Measurements from ENCODE around the gene RSRC2.

Gene RSRC2

DNA sequence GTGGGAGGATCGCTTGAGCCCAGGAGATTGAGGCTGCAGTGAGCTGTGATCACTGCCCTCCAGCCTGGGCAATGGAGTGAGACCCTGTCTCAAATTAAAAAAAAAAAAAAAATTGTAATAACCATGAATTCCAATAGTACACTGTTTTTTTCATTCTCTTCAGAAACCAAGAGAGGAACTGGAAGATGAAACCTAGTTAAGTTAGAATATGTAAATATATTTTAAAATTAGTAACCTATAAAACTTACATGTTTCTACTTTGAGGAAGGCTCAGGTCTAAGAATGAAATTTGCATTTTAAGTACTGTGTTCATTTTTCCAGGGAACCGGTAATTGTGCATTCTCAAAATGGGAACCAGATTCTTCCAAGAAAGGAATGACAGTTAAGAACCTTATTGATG is 19.1 kb upstream of the RSRC2 start:
- no peak for DNase-seq (ENCODE audit: insufficient read length, low spot score)
- TF ChIP-seq SPI1 (IDR thresholded peaks at IDR 0.05; ENCODE audit: low read depth, low read length) (peak; percentile 61; the same call in 1 of the 2 replicates), TAF1 (IDR thresholded peaks at IDR 0.05; ENCODE audit: low read depth, low read length) (no peak)
- FAIRE-seq = no peak

- FAIRE-seq = no peak
- TF ChIP-seq SPI1 (IDR thresholded peaks at IDR 0.05; ENCODE audit: low read depth, low read length) (no peak), TAF1 (IDR thresholded peaks at IDR 0.05; ENCODE audit: low read depth, low read length) (no peak), POLR2AphosphoS5 (IDR thresholded peaks at IDR 0.05; ENCODE audit: low read depth, low read length) (no peak), POU2F2 (IDR thresholded peaks at IDR 0.05; ENCODE audit: low read depth, low read length) (no peak)
Measured at GRCh38 chr12:122544537-122544936, 17.8 kb upstream of the RSRC2 start.

GRCh38 chr12:122538496-122538895 is 11.8 kb upstream of the RSRC2 start:
- no peak for FAIRE-seq

More at GRCh38 chr12:122544537-122544936, 17.8 kb upstream of the RSRC2 start:
- no peak for DNase-seq (ENCODE audit: insufficient read length, low spot score)

DNA sequence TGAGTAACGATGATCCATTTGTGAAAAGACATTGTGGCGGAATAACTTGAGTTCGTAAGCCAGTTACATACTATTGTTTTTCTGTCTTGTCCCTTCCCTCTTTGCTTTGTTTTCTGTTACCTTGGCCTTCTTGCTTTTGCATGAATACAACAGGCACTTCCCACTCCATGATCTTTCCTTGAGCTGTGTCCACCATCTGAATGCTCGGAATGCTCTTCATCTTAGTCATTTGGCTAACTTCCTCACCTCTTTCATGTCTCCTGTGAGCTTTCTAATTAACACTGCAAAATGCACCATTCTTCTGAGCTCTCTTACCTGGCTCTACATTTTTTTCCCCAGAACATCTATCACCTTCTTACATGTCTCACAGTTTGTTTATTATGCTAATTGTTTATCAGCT is 10.3 kb upstream of the RSRC2 start:
- TF ChIP-seq PAX5 (IDR thresholded peaks at IDR 0.05; ENCODE audit: insufficient read depth, low read length, severe bottlenecking) = no peak
- TF ChIP-seq TAF1 (IDR thresholded peaks at IDR 0.05; ENCODE audit: low read depth, low read length) = no peak
- no peak for TF ChIP-seq POLR2AphosphoS5 (IDR thresholded peaks at IDR 0.05; ENCODE audit: low read depth, low read length)
- TF ChIP-seq SPI1 (IDR thresholded peaks at IDR 0.05; ENCODE audit: low read depth, low read length) = no peak
- no peak for TF ChIP-seq POU2F2 (IDR thresholded peaks at IDR 0.05; ENCODE audit: low read depth, low read length)
- TF ChIP-seq POLR2A (IDR thresholded peaks at IDR 0.05; ENCODE audit: low read depth, low read length) = no peak
- FAIRE-seq = no peak
- DNase-seq (ENCODE audit: insufficient read length, low spot score) = no peak

More at GRCh38 chr12:122538496-122538895, 11.8 kb upstream of the RSRC2 start:
- TF ChIP-seq POU2F2 (IDR thresholded peaks at IDR 0.05; ENCODE audit: low read depth, low read length) (no peak), TAF1 (IDR thresholded peaks at IDR 0.05; ENCODE audit: low read depth, low read length) (no peak), POLR2AphosphoS5 (IDR thresholded peaks at IDR 0.05; ENCODE audit: low read depth, low read length) (no peak), PAX5 (IDR thresholded peaks at IDR 0.05; ENCODE audit: insufficient read depth, low read length, severe bottlenecking) (no peak), SPI1 (IDR thresholded peaks at IDR 0.05; ENCODE audit: low read depth, low read length) (no peak), POLR2A (IDR thresholded peaks at IDR 0.05; ENCODE audit: low read depth, low read length) (no peak)
- no peak for DNase-seq (ENCODE audit: insufficient read length, low spot score)

DNA sequence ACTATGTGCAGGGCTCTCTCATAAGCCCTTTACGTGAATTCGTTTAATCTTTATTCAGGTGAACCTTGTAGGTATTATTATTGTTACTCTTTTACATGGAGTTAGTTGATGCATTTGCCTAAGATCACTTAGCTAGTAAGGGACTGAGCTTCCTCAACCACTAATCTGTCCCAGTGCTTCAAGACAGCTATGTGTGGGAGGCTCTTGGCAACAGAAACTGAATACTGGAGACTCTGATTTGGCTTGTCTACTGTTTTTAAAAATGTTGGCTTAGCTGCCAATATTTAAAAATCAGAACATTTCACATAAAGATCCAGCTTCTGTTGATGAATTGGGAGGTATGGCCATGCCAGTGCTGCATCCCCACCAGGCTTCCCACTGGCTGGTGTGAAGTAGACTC is 7.1 kb upstream of the RSRC2 start:
- FAIRE-seq = no peak
- TF ChIP-seq SPI1 (IDR thresholded peaks at IDR 0.05; ENCODE audit: low read depth, low read length) = no peak
- TF ChIP-seq POLR2A (IDR thresholded peaks at IDR 0.05; ENCODE audit: low read depth, low read length) = no peak
- no peak for TF ChIP-seq POLR2AphosphoS5 (IDR thresholded peaks at IDR 0.05; ENCODE audit: low read depth, low read length)
- TF ChIP-seq POU2F2 (IDR thresholded peaks at IDR 0.05; ENCODE audit: low read depth, low read length) = no peak
- TF ChIP-seq TAF1 (IDR thresholded peaks at IDR 0.05; ENCODE audit: low read depth, low read length) = no peak
- no peak for TF ChIP-seq PAX5 (IDR thresholded peaks at IDR 0.05; ENCODE audit: insufficient read depth, low read length, severe bottlenecking)
- DNase-seq (ENCODE audit: insufficient read length, low spot score) = no peak

GRCh38 chr12:122528992-122529391 is 2.3 kb upstream of the RSRC2 start:
- FAIRE-seq = no peak
- no peak for DNase-seq (ENCODE audit: insufficient read length, low spot score)
- no peak for TF ChIP-seq POU2F2 (IDR thresholded peaks at IDR 0.05; ENCODE audit: low read depth, low read length)
- TF ChIP-seq POLR2A (IDR thresholded peaks at IDR 0.05; ENCODE audit: low read depth, low read length) = no peak
- no peak for TF ChIP-seq TAF1 (IDR thresholded peaks at IDR 0.05; ENCODE audit: low read depth, low read length)
- TF ChIP-seq PAX5 (IDR thresholded peaks at IDR 0.05; ENCODE audit: insufficient read depth, low read length, severe bottlenecking) = no peak
- peak; percentile 88 for TF ChIP-seq SPI1 (IDR thresholded peaks at IDR 0.05; ENCODE audit: low read depth, low read length)

DNA sequence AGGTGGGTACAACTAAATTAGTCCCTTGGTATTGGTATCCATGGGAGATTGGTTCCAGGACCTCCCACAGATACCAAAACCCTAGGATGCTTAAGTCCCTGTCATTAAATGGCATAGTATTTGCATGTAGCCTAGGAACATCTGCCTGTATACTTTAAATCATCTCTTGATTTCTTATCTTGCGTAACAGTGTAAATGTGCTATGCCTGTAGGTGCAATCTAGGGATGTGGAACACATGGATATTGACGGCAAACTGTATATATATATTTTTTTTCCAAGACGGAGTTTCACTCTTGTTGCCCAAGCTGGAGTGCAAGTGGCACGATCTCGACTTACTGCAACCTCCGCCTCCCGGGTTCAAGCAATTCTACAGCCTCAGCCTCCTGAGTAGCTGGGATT is 1.8 kb upstream of the RSRC2 start:
- no peak for DNase-seq (ENCODE audit: insufficient read length, low spot score)
- no peak for FAIRE-seq
- no peak for TF ChIP-seq PAX5 (IDR thresholded peaks at IDR 0.05; ENCODE audit: insufficient read depth, low read length, severe bottlenecking)
- no peak for TF ChIP-seq POLR2AphosphoS5 (IDR thresholded peaks at IDR 0.05; ENCODE audit: low read depth, low read length)
- no peak for TF ChIP-seq TAF1 (IDR thresholded peaks at IDR 0.05; ENCODE audit: low read depth, low read length)
- no peak for TF ChIP-seq POU2F2 (IDR thresholded peaks at IDR 0.05; ENCODE audit: low read depth, low read length)
- TF ChIP-seq POLR2A (IDR thresholded peaks at IDR 0.05; ENCODE audit: low read depth, low read length) = no peak
- no peak for TF ChIP-seq SPI1 (IDR thresholded peaks at IDR 0.05; ENCODE audit: low read depth, low read length)

GRCh38 chr12:122527478-122527944 is 775 bp upstream of the RSRC2 start:
- FAIRE-seq (no peak), DNase-seq (ENCODE audit: insufficient read length, low spot score) (no peak)
- TF ChIP-seq POLR2A (IDR thresholded peaks at IDR 0.05; ENCODE audit: low read depth, low read length) = peak; percentile 11
- no peak for TF ChIP-seq POU2F2 (IDR thresholded peaks at IDR 0.05; ENCODE audit: low read depth, low read length)

DNA sequence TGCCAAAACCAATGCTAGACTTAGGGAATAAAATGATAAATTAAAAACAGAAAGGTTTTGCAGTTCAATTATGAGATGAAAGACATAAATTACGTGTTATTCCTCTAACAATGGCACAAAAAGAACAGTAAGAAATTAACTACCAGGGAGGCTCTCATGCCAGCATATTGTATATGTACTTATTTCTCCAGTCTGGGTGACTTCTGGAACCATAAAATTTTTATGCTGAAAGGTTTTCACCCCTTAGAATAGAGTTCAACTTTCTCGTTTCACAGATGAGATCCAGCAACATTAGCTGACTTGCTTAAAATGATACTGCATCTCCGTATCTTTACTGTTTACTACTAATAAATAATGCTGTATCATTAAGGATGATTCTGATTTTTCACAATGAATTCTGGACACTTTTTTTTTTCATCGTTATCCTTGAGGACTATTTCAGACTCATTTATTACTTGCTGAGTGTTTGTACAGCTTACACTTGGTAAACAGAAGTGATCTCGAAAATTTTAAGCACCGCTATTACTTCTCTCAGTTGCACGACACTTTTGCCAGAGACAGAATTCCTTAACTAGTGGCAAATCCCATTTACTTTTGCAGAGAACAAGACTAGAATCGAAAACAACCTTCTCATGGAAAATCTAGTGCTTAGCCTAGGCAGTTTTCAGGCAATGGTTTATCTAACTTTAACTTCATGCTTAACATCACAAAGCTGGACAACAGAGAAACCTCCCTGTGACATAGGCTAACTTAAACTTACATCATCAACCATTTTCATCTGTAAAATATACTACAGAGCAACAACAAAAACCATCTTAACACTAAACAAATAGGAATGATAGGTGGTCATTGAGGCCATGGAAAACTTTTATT is 2.7 kb downstream of the RSRC2 start:
- no peak for DNase-seq (ENCODE audit: insufficient read length, low spot score)

GRCh38 chr12:122523280-122523679 is 3.5 kb downstream of the RSRC2 start:
- DNase-seq (ENCODE audit: insufficient read length, low spot score) (no peak), FAIRE-seq (no peak)
- no peak for TF ChIP-seq SPI1 (IDR thresholded peaks at IDR 0.05; ENCODE audit: low read depth, low read length)
- peak; percentile 29; the same call in 1 of the 2 replicates for TF ChIP-seq POLR2AphosphoS5 (IDR thresholded peaks at IDR 0.05; ENCODE audit: low read depth, low read length)
- no peak for TF ChIP-seq PAX5 (IDR thresholded peaks at IDR 0.05; ENCODE audit: insufficient read depth, low read length, severe bottlenecking)
- no peak for TF ChIP-seq TAF1 (IDR thresholded peaks at IDR 0.05; ENCODE audit: low read depth, low read length)

More for the DNA sequence above, 2.7 kb downstream of the RSRC2 start:
- no peak for FAIRE-seq
- no peak; the same call in 1 of the 2 replicates for TF ChIP-seq POLR2A (IDR thresholded peaks at IDR 0.05; ENCODE audit: low read depth, low read length)
- TF ChIP-seq SPI1 (IDR thresholded peaks at IDR 0.05; ENCODE audit: low read depth, low read length) = no peak
- no peak for TF ChIP-seq POU2F2 (IDR thresholded peaks at IDR 0.05; ENCODE audit: low read depth, low read length)
- TF ChIP-seq TAF1 (IDR thresholded peaks at IDR 0.05; ENCODE audit: low read depth, low read length) = no peak
- no peak for TF ChIP-seq POLR2AphosphoS5 (IDR thresholded peaks at IDR 0.05; ENCODE audit: low read depth, low read length)
- TF ChIP-seq PAX5 (IDR thresholded peaks at IDR 0.05; ENCODE audit: insufficient read depth, low read length, severe bottlenecking) = no peak

All from GM12891 (cell line).